Kidney capillary endothelial cell (primary cell): ENCODE results near the gene SLC6A17.

Experiments used
- DNase-seq: peaks from one replicate; pipeline ENCODE4 v3.0.0-alpha.2; 2018; ENCODE audit warnings: low spot score

SLC6A17 gene

DNA sequence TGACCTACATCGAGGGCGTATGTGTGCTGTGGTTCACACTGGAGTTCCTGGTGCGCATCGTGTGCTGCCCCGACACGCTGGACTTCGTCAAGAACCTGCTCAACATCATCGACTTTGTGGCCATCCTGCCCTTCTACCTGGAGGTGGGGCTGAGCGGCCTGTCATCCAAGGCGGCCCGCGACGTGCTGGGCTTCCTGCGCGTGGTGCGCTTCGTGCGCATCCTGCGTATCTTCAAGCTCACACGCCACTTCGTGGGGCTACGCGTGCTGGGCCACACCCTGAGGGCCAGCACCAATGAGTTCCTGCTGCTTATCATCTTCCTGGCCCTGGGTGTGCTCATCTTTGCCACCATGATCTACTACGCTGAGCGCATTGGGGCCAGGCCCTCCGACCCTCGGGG is 72.8 kb downstream of the SLC6A17 start:
- DNase-seq, result no peak

DNA sequence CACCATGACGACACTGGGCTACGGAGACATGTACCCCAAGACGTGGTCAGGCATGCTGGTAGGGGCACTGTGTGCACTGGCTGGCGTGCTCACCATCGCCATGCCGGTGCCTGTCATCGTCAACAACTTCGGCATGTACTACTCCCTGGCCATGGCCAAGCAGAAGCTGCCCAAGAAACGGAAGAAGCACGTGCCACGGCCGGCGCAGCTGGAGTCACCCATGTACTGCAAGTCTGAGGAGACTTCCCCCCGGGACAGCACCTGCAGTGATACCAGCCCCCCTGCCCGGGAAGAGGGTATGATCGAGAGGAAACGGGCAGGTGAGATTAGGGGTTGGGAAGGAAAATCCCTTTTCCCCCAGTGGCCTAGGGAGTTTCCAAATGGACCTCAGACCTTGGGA is 73.3 kb downstream of the SLC6A17 start:
- DNase-seq, result no peak

DNA sequence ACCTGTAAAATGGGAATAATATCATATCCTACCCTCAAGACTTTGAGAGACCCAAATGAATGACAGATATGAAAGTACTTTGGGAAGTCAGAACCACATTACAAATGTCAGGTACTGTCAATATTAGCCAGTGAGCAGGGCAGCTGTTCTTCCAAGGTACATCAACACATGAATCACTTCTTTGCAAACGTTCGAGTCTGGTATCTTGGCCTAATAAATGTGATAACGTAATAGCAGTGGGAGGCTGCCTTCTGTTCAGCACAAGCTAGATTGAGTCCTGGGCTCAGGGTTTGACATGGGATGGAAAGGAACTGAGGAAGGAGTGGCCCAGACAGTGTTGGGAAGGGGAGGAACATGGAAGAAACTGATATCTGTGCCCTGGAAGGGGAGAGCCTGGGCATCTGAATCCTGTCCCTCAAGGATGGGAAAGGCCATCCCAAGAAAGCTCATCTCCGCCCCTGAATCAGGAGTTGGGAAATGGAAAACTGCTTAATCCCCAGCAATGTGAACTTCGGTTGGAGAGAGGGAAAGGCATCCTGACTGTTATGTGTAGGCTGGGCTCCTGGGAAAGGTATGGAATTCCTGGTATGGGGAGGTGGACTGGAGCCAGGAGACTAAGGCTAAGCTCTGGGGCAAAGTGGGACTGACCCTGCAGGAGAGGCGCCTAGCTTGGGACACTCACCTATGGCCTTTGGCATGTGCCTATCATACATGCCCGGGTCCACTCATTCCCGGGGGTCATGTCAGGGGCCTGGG is 74.1 kb downstream of the SLC6A17 start:
- DNase-seq, result no peak

DNA sequence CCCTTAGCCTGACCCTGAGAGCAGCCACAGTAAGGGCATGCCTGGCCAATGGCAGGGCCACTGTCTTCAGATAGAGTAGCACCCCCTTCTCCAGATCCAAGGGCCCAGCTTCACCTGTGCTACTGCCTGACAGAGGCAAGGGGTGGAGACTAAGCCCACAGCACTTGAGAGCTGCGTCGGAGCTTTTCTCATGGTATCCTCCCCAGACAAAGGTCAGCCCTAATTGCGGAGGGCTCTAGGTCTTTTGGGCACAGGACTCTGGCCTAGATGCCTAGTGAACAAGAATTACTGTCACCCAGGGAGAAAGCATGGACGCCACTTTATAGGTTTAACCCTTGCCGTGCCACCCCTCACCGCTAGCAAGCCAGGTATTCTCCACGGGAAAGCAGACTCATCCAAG is 74.9 kb downstream of the SLC6A17 start:
- no peak for DNase-seq

DNA sequence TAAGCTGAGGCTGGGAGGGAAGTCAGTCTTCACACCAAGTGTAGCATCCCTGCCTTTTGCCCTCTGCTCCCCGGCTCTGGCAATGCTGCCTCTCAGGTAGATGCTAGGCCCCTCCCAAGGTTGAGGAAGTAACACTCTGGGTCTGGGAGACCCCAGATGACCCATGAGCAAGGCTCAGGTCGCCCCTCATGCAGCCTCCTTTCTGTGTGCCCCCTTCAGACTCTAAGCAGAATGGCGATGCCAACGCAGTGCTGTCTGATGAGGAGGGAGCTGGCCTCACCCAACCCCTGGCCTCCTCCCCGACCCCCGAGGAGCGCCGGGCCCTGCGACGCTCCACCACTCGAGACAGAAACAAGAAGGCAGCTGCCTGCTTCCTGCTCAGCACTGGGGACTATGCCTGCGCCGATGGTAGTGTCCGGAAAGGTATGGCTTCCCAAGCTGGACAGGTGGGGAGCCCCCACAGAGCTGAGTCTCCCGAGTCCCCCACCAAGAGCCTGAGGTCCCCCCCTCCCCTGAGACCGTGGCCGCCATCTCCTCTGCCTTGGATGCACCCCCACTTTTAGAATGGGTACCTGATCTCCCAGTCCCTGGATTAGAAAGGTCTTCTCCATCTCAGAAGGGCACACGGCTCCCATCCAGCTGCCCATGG is 75.6 kb downstream of the SLC6A17 start:
- no peak for DNase-seq

DNA sequence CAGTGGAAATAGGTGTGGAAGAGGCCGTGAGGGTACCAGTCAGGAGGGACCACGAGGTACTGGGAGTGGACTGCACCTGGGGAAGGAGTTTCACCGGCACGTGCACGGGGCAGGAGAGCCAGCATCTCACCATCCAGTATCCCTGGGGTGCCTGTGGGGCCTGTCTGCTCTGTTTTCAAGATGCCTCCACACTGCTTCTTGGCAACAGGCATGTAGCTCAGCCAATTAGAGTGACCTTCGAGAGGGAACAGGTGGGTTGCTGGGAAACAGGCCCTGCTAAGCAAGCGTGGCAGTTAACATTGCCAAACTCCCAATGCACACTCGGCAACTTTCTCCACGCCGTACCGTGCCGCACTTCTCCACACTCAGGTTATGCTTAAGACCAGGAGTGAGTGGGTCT is 77.5 kb downstream of the SLC6A17 start:
- DNase-seq, result no peak

DNA sequence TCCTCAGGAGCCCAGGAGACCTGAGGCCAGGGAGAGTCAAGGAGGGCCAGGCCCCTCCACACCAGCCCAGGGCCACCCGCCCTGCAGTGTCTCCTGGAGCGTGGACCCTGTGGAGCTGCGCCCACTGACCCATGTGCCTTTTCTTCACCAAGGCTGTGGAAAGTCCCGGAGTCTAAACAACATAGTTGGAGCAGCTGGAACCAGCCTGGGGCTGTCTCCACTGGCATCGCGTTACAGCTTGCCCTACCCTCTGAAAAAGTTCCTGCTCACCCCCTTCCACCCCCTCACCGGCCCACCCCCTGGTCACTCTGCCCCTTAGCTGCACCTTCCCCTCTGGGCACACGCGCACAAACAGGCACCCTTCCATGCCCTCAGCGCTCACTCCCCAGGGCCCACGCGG is 78.1 kb downstream of the SLC6A17 start:
- DNase-seq, result no peak

DNA sequence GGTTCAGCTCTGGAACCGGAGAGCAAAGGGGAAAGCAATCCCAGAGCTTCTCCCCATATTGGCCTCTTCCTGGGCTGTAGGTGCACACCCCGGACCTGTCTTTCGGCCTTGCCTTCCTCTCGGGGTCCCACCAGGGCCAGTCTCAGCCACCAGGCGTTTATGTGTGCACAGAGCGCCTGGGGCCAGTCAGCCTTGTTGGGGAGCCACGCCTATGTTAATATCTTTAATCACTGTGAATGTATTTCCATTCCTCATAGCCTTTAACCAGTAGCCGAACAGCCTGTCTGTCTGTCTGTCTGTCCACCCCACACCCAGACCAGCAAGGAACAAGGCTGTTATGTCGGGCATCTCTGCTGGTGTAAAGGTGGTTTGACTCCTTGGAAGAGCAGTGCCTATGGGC is 78.6 kb downstream of the SLC6A17 start:
- no peak for DNase-seq

DNA sequence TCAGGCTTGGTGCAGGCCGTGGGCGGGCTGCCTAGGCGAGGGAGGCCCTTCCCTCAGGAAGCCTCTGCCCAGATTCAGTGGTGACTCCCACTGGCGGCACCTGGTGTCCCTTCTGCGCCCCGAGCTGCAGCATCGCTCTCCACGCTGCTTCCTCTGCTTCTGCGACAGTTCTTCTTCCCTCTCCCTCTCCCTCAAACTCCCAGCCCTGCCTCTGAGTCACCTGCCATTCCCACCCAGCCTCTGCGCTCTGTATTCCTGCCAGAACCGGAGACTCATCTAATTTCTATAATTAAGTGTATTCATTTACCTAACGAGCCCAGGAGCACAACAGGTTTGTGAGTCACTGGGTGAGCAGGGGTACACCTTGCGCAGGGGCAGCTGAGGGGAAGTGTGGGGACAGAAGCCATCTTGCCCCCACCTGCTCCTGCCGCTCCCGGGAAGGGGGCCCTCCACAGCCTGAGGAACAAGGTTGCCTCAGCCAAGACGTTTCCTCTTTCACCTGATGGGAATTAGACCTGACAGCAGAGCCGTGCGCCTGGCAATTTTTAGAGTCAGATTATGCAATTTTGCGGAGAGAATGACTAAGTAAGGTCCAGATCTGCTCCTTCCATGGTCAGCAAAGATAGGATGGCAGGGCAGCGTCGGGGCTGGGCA is 79.2 kb downstream of the SLC6A17 start:
- DNase-seq, result no peak

DNA sequence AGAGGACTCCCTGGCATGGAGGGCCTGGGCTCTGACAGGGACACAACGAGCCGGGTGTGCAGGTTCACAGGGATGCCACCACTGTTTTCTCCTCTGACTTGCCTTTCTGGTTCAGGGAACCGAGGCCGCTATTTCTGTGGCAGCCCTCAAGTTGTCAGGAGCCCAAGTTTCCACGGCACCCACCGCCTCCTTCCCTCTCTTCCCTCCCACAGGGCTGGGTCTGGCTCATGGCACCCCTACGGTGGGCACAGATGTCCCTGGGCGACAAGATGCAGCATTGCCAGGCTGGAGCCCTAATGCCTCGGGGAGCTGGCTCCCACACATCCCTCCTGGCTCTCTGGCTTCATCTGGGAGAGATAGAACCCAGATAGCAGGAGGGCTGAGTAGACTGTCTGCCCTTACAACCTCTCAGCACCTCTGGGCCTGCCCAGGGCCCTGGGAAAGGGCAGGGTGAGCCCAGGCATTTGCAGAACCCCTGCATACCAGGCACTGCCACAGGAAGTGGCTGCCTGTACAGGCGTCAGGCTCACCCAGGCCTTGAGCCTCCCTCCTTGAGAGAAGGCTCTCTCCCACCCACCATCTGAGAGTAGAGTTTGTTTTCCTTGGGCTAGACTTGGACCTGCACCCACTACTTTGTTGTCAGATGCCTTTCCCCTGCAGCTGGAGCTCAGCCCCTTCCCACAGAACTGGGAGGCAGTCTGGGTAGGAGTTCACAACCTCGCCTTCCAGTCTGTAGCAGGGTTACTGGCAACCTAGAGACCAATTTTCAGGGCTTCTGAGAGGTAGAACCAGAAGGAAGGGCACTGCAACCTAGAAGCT is 80.3 kb downstream of the SLC6A17 start:
- DNase-seq, result no peak

DNA sequence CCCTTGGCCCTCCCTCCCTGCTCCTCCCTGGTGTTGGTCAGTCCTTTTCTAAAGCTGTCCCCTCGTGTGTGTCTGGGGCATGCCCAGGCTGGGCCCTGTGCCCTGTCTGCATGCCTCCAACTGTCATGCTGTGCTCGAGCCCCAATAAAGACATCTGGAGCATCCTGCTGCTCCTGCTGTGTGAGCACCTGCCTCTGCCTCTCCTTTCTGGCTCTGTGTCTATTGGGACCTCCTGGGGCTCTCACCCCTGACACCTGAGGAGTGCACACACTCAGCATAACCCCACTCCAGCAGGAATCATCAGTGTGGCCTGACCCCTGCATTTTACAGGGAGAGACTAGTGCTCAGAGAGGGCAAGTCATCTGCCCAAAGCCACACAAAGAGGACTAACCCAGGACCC is 83.6 kb downstream of the SLC6A17 start:
- DNase-seq, result no peak

DNA sequence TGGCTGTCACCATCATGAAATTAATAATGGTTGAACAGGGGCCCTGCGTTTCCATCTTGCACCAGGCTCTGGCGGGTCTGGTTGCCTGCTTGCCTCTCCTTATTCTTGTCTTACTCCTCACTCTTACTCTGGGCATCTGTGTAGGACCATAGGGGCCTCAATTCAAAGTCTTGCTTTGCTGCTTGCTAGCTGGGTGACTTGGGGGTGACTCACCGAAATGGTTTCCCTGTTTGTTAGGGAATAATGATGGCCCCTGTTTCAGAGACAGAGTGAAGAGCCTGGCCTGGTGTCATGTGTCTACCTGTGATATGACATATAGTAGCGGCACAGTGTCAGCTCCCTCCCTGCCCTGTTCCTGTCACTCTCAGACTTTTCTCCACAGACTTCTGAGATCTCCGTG is 84.4 kb downstream of the SLC6A17 start:
- no peak for DNase-seq

DNA sequence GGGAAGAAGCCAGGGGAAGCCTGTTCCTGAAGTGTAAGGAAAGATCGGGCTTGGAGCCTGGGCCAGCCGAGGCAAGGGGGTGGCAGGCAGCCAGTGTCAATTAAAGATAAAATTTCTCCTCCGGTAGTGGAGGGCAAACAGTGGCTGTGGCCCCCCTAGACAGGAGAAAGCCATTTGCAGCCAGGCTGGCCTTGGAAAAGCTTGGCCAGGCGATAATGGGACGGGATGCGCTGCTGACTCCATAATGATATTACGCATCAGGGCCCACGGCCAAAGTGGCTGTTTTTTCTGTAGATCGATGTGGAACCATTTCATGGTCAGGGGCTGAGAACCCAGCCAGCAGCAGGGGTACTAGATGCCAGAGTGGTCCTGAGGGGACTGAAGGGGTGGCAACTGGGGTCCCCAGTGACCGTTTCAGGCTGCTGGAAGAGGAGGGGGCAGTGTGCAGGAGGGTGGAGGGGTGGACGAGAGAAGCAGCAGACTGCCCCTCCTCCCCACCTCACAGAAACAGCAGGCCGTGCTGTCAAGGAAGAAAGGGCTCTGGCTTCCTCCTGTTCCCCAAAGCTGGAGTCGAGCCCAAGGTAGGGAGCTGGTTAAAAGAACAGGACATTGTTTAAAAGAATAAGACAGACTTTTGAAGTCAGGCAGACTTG is 85.0 kb downstream of the SLC6A17 start:
- DNase-seq, result no peak

DNA sequence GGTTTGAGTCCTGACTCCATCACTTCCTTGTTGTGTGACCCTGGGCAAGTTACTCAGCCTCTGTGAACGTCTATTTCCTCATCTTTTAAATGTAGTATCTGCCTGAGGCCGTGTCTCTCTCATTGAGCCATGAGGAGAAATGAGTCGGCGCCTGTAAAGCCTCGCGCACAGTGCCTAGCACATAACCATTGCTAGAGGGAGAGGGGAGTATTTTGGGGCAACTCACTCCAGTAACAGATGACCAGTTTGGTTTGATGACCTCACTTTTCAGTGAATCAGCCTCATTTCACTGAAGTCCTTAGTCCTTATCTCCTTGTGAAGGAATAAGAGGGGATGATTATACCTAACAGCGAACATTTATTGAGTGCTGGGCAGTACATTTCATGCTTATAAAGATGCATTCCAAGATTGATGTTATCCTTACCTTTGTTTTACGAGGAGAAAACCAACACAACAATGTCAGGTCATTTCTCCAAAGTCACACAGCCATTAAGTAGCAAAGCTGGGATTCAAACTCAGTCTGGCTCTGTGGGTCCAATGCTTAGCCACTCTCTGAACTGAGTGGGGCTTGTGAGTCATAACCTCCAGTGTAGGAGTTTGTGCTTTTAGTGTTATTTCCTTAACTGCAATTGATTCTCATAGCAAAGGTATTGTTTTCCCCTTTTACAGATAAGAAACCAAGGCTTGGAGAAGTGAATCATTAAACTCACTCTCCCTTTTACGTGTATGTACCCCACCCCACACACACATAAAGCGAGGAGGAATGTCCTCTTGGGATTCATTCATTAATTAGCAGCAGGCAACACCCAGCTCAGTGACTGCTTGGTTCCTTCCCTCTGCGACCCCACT is 85.8 kb downstream of the SLC6A17 start:
- DNase-seq, result peak; percentile 84

DNA sequence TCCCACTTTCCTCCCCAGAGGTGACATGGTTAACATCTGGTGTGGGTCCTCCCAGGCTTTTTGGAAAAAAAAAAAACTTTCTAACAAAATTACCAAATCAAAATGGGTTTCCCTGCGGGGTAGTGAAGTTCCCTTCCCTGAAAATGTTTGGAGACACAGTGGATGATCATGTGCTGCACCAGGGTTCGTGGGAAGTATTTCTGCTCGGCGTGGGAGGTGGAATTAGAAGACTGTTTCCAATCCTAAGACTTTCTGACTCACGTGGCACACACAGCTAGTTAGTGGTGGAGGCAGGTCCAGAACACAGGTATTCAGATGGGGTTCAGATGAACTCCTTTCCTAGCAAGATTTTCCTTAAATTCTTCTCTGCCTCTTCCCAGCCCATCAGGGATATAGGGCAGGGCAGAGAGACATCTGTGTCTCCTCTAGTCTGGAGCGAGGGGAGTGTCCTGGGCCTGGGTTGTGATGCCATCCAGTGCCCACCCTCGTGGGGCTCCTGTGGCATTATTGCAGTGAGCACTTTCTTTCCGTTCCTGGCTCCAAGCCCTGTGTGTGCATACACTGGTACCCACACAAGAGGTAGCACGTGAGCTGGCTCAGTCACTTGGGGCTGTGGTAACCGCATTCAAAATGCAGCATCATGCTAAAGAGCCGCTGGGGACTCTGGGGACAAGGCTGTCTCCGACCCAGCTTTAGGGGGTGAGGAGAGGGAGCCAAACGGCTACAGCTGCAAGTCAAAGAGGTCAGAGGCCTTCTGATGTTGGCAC is 87.3 kb downstream of the SLC6A17 start:
- no peak for DNase-seq

DNA sequence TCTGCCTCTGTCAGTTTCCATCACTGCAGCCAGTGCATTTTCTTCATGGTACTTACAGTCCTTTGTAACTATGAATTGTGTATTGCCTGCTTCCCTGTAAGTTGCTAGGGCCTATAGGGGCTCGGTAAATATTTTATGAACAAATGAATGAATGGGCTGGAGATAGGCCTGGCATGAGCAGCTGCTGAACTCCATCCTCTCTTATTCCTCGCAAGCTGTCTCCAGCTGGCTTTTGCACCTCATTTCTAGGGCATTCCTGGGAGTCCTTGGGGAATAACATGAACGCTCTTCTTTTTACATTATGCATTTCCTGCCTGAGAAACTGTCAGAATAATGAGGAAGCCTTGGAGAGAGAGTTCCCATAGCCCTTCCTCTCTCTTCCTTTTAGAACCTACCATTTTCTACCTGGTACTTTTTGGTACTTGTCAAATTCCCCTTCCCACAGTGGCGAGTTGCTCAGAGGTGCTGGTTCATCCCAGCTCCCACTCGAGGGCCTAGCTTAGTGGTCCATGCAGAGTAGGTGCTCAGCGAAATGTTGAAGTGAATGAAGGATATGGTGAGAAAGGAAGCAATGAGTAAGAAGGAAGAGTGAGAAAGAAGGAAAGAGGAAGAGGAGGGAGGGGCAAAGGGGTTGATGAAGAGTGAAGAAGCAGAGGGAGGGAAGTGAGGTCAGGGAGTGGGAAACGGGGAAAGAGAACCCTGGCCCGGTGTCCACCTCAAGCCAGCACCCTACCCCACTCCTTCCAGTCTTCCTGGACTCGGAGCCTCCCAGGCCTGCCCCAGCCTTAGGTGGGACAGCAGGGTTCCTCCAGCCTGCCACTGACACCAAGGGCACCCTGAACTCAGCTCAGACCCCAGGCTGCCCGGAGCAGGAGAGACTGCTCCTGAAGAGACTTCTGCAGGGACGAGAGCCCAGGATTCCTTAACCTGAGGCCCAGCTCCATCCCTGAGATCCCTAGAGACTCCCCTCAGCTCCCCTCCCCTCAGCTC is 89.4 kb downstream of the SLC6A17 start:
- no peak for DNase-seq

DNA sequence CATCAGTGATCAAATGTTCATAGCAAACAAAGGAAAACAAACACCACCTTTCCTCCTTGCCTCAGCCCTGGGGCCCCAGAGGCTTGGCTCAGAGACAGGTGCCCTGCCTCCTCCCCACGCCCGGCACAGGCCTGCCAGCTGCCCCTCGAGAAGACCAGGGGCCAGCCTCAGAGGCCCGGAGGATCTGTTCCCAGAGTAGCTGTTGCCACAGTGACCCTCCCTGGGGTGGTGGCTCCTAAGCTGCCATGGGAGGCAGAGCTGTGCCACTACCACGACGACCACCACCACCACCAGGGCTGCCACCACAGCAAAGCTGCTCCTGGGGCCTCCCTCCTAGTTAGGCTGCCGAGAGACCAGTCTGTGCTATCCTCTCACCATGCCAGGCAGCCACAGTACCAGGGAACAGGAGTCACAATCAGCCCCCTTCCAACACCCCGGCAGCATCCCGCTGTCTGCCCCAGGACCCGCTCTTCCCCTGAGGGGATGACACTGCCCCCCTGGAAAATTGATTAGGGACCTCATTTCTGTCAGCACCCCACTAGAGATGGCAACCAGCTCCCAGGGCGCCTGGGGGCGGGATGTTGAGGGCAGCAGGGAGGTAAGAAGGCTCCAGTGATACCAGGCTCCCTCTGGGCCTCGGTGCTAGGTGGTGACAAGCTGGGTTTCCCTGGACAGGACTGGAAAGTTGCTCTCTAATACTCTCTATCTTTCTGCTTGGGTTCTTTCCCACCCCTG is 90.3 kb downstream of the SLC6A17 start:
- DNase-seq, result no peak

DNA sequence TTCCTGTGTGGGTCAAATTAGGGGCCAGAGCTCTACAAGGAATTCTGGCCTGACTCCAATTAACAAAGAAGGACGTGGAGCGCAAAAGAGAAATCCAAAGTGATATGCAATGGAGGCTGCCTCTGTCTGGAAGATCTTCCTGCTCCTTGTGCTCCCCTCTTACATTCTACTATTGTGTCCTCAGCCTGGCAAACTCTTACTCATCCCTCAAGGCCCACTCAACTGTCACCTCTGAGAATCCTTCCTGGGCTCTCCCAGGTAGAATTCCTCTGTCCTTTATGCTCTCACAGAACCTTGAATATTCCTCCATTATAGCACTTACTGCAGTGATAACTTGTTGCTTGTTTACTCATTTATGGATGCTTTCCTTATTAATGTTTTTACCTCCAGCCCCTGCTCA is 91.2 kb downstream of the SLC6A17 start:
- DNase-seq, result no peak
